Mesodermal cell (in vitro differentiated cells): ENCODE data around the gene KCNF1. TPM values are rescaled to one million over a fixed set of nuclear protein-coding genes. Genes with fewer than 3 reads are reported as not detected.

Source experiments
- H3K27ac ChIP-seq: 2 replicates; pipeline ENCODE4 v1.7.0; 2013; ENCODE audit warnings: mild to moderate bottlenecking, low read depth, low read length, moderate library complexity; ENCODE audit not compliant: severe bottlenecking
- H3K36me3 ChIP-seq: 2 replicates; pipeline ENCODE4 v1.7.1; 2013; ENCODE audit warnings: mild to moderate bottlenecking, low read length, moderate library complexity; ENCODE audit not compliant: control insufficient read depth, insufficient read depth
- H3K4me1 ChIP-seq: one replicate; pipeline ENCODE4 v1.7.1; 2013; ENCODE audit warnings: mild to moderate bottlenecking, low read length; ENCODE audit not compliant: insufficient read depth, control insufficient read depth, poor library complexity, severe bottlenecking
- H3K4me3 ChIP-seq: 2 replicates; pipeline ENCODE4 v1.7.0; 2013; ENCODE audit warnings: low read length, control low read depth, mild to moderate bottlenecking; ENCODE audit not compliant: insufficient read depth, poor library complexity, severe bottlenecking; ENCODE audit errors: extremely low read depth
- H3K9me3 ChIP-seq: 2 replicates; pipeline ENCODE4 v1.7.1; 2013; ENCODE audit warnings: mild to moderate bottlenecking, low read length, moderate library complexity; ENCODE audit not compliant: control insufficient read depth
- WGBS, 2 experiments: methylation state at CpG; one replicate each; pipeline ENCODE4 v1.1.5; 2013; ENCODE audit warnings: missing lambda C conversion rate in 2 of 2; ENCODE audit not compliant: insufficient coverage in 2 of 2; 5-methylcytosine and 5-hydroxymethylcytosine counted together
- polyA plus RNA-seq, 2 experiments: library from polyadenylated mRNA; stranded (reverse); fragments of 50-300 nt; gene quantifications; one replicate each; pipeline ENCODE4 v1.2.3, GENCODE V29; 2013

KCNF1 gene, protein sequence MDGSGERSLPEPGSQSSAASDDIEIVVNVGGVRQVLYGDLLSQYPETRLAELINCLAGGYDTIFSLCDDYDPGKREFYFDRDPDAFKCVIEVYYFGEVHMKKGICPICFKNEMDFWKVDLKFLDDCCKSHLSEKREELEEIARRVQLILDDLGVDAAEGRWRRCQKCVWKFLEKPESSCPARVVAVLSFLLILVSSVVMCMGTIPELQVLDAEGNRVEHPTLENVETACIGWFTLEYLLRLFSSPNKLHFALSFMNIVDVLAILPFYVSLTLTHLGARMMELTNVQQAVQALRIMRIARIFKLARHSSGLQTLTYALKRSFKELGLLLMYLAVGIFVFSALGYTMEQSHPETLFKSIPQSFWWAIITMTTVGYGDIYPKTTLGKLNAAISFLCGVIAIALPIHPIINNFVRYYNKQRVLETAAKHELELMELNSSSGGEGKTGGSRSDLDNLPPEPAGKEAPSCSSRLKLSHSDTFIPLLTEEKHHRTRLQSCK
- polyA plus RNA-seq (2013, experiment 1 of 2): 3.3 TPM
- polyA plus RNA-seq (2013, experiment 2 of 2): 2.3 TPM

DNA sequence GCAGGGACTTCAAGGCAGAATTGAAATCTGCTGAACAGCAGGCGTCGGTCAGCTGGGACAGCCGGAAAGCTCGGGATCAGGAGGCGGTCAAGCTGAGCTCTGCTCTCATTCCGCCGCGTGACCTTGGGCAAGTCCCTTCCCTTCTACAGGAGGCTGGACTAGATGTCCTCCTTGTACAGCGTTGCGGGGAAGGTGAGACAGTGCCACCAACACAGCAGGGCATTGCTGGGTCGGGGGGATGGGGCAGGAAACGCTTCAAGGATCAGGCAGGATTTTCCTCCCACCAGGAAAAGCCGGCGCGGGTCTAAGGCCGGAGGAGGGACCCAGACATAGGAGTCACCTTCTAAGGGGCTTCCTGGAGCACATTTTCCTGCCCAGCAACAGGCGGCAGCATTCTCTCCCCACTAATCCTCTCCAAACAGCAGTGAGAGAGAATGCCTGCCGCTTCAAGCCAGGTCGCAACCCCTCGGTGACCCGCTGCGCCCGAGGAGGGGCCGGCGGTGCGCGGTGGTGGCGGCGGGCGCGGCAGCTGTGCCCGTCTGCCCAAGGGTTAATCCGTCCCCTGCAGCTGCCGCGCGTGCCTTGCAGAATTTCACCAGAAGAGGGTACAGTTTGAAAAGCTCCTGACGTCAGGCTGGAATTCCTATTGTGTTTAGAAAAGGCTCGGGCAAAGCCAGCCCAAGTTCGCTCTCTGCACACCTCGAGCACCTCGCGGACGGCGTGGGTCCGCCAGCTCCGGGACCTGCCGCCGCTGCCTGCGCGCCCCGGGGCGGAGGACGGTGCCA is at the start of gene KCNF1:
TSS of gene KCNF1 (plus strand) at position 644 of the 785 bp plus-strand sequence. CDS start 493 bp downstream, outside the sequence.
- 6 to 10% methylated on average over 48 to 49 of the region's 53 CpGs for WGBS, 2 experiments
- peak within 1 kb of the TSS; percentile 10 for H3K27ac ChIP-seq
- H3K4me3 ChIP-seq: peak within 1 kb of the TSS; percentile 44
- no peaks in the 10 kb centered on the region for H3K4me1 ChIP-seq
- no peaks in the 10 kb centered on the region for H3K36me3 ChIP-seq
- H3K9me3 ChIP-seq: no peaks in the 10 kb centered on the region

DNA sequence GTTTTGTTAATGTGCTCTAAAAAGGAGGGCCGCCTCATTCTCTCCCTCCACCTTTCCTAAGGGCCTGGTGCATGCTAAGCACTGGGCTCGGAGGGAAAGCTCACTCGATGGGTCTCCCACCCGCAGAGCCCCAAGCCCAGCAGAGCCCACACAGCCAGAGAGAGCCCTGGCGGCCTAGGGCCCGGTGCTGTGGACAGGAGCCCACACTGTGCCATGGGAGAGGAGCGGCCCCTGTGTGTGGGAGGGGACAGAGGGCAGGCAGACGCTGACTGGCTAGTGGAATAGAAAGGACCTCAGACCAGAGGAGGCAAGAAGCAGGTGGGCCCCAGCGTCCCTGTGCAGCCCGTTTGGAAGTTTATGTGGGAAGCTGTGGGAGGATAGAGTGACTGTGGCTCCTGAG is 49.4 kb upstream of the KCNF1 start:
- Histone ChIP-seq H3K4me3 (no peak overlapping the region), H3K36me3 (no peaks in the 10 kb centered on the region), H3K4me1 (peaks cover 7% of the 10 kb centered on the region), H3K27ac (no peak overlapping the region), H3K9me3 (no peaks in the 10 kb centered on the region)
- 88 to 90% methylated on average over 8 to 9 of the region's 10 CpGs for WGBS, 2 experiments

DNA sequence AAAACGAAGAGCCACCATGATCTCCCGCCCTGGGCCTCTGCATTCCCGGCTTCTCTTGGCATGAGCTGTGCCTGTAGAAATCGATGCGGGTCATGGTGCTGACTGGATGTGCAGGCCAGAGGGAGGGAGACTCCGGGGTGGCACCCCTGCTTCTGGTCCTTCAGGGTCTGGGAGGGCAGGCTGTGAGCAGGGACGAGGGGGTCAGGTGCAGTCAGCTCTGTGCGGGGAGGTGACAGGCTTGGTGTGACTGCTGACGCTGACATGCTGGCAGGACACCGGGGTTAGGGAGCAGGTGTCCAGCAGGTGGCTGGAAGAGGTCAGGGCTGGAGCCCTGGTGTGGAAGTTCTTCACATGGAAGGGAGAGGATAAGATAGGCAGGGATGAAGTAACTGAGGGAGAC is 48.7 kb upstream of the KCNF1 start:
- Histone ChIP-seq H3K4me3 (no peak overlapping the region), H3K27ac (no peak overlapping the region), H3K9me3 (no peaks in the 10 kb centered on the region), H3K4me1 (peaks cover 11% of the 10 kb centered on the region), H3K36me3 (no peaks in the 10 kb centered on the region)
- 90 to 93% methylated on average over 9 to 10 of the region's 10 CpGs for WGBS, 2 experiments

DNA sequence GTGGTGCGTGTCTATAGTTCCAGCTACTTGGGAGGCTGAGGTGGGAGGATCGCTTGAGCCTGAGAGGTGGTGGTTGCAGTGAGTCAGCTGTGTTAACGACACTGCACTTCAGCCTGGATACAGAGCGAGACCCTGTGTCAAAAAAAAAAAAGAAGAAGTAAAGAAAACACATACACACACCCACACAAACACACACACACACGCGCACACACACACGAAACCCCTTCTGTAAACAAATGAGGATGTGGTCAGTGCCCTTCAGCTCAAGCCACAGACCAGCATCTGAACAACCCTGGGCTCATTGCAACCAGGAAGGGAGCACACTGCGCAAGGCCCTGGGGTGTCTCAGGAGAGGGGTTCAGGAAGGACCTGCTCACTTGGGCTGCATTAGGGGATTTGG is 47.9 kb upstream of the KCNF1 start:
- 100% methylated on average over 1 of the region's 8 CpGs for WGBS, 2 experiments
- Histone ChIP-seq H3K4me3 (no peak overlapping the region), H3K9me3 (no peaks in the 10 kb centered on the region), H3K27ac (no peak overlapping the region), H3K36me3 (no peaks in the 10 kb centered on the region), H3K4me1 (peaks cover 13% of the 10 kb centered on the region)

DNA sequence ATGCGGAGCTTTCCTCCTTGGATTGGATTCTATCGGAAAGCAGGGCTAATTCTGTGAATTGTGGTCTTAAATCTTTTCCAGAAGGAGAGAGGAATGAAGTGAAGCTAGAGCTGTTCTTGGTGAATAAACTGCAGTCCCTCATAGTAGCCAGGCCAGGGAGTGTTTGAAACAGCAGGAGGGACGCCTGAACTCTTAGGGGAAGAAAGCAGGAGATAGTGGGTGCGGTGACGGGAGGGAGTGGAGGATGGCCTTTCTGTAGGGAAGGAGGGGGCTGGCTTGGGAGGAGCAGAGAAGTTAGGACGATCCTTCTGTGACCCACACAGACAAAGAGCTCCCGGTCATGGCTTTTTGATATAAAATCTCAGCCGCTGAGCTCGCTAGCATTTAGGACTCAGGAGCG is 47.5 kb upstream of the KCNF1 start:
- peaks cover 17% of the 10 kb centered on the region for H3K4me1 ChIP-seq
- 72 to 75% methylated on average over 10 of the region's 10 CpGs for WGBS, 2 experiments
- H3K36me3 ChIP-seq: no peaks in the 10 kb centered on the region
- H3K27ac ChIP-seq: no peak overlapping the region
- no peaks in the 10 kb centered on the region for H3K9me3 ChIP-seq
- H3K4me3 ChIP-seq: no peak overlapping the region

DNA sequence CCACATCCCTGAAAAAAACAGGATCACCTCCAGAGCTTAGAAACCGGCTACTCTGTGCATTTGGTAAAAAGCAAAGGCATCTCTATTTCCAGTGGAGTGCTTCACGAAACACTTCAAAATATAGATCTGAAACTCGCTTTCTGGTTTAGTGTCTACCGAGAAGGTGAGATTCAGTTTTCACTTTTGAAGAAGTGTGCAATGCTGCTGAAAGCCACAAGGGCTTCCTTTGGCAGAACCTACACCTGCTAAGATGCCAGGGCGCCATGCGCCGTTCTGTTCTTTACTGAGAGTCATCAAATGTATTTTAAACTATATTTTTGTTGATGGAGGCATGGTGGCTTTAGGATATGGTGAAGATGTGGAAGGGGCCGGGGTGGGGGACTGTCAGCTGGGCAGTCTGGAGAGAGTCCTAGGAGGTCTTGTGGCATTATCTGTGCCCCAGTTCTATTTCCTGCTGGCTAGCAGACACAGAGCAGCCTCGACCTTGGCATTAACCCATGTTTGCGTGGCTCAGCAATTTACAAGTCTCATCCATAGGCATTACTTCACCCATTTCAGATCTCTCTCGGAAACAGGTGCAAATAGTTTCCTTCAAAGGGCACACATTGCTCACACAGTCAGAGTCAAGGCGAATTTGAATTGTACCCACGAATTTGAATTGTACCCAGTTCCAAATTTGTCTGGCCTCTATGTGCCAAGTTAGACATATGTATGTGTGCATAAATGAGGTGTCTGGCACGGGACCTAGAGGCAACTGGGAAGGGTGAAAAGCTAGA is 46.7 kb upstream of the KCNF1 start:
- WGBS, 2 experiments: 87 to 90% methylated on average over 13 to 14 of the region's 14 CpGs
- no peak overlapping the region for H3K27ac ChIP-seq
- peaks cover 23% of the 10 kb centered on the region for H3K4me1 ChIP-seq
- no peak overlapping the region for H3K4me3 ChIP-seq
- H3K36me3 ChIP-seq: no peaks in the 10 kb centered on the region
- H3K9me3 ChIP-seq: no peaks in the 10 kb centered on the region

DNA sequence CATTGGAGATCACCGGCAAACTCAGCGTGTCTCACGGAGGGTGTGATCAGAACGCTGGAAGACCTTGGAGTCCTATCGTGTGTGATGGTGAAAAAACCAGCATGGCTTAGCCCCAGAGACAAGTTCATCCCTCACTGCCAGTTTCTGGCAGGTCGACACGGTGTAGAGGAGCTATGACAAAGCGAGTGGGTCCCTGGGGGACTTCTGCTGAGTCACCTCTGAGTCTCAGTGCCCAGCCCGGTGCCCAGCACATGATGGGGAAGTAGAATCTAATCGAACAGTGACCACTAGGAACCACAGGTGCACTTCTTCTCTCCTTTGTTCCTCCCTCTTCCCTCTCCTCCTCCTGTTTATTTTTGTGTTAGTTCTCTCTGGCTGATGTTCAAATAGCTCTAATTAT is 45.9 kb upstream of the KCNF1 start:
- 81 to 87% methylated on average over 5 to 7 of the region's 10 CpGs for WGBS, 2 experiments
- H3K36me3 ChIP-seq: no peaks in the 10 kb centered on the region

DNA sequence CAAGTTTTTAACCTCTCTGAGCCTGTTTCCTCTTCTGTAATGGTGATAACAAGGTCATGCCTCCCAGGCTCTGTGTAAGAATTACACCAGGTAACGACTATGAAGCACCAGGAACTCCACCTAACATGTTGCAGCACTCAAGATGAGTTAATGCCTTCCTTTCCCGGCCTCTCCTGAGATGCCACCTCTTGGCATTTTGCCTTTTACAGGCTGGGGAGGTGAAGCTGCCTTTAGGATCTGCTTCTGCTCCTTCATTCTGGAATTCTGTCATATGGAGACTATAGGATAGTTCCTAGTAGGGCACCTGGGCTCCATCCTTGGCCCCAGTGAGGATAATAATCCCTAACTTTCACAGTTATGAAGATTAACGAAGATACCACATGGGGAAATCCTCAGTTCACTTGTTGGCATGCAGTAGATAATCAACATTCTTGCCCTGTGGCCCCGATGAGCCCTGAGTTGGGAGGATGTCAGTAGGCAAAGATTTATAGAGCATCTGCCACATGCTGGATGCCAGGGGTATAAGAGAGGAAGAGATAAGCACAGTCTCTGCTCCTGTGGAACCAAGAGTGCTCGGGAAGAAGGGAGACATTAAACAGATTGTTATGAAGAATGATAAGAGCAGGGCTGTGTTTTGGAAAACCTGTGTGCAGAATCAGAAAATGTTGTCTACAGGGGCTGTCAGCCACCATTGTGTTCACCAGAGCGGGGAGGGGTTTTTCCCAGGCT is 43.9 kb upstream of the KCNF1 start:
- WGBS, 2 experiments: 87 to 98% methylated on average over 5 of the region's 6 CpGs

More for the DNA sequence above, 45.9 kb upstream of the KCNF1 start:
- no peaks in the 10 kb centered on the region for H3K9me3 ChIP-seq
- no peak overlapping the region for H3K4me3 ChIP-seq
- peaks cover 23% of the 10 kb centered on the region for H3K4me1 ChIP-seq
- H3K27ac ChIP-seq: no peak overlapping the region

DNA sequence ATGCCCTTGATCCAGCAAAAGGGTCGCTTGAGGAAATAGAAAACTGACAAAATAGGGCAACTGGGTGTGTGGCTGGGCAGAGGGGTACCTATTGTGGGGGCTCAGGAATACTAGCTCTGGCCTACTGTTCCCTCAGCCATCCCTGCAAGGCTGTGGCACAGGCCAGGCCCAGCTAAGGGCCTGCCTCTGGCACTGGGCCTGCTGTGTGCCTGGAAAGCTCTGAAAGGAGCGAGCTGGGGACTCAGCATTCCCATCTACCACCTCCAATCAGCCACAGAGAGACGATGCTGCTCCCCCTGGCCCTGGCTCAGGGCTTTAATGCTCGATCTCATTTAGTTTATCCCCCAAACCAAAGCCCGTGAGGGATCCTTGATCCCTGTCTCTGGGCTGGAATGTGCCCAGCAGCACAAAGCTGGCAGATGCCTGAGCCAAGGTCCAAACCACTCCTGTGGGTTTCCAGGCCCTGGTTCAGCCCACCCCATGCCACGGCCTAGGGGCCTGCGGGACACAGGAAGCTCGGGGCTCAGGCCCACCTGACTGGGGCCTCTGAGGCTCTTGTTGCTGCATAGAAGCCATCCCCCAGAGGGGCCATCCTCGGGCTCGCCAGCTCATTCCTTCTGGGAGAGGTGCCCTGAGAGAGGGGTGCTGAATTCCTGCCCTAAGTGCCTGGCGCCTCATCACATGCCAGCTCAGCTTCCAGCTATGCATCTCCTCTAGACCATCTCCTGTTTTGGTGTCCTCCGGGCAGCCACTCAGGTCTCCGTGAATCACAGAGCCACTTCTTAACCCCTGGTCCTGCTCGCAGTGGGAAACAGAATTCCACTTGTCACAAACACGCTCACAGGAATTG is 43.0 kb upstream of the KCNF1 start:
- no peak overlapping the region for H3K4me3 ChIP-seq
- H3K4me1 ChIP-seq: peaks cover 23% of the 10 kb centered on the region
- peaks cover 5% of the 10 kb centered on the region for H3K9me3 ChIP-seq
- 85 to 92% methylated on average over 12 to 13 of the region's 15 CpGs for WGBS, 2 experiments
- H3K27ac ChIP-seq: no peak overlapping the region
- no peaks in the 10 kb centered on the region for H3K36me3 ChIP-seq

More for the DNA sequence above, 43.9 kb upstream of the KCNF1 start:
- Histone ChIP-seq H3K4me3 (no peak overlapping the region), H3K27ac (no peak overlapping the region), H3K4me1 (peaks cover 23% of the 10 kb centered on the region), H3K36me3 (no peaks in the 10 kb centered on the region), H3K9me3 (peaks cover 3% of the 10 kb centered on the region)
